Measurements from ENCODE around the gene LDHAL6B. TPM values are rescaled to one million over a fixed set of nuclear protein-coding genes. Genes with fewer than 3 reads are reported as not detected.

LDHAL6B gene
- total RNA-seq, 4 donors from 2014 or later: not detected

- TF ChIP-seq CTCF (IDR thresholded peaks at IDR 0.05; ENCODE audit: low read depth): no peak
Measured at GRCh38 chr15:59221511-59222505, 15.2 kb downstream of the LDHAL6B start.

DNA sequence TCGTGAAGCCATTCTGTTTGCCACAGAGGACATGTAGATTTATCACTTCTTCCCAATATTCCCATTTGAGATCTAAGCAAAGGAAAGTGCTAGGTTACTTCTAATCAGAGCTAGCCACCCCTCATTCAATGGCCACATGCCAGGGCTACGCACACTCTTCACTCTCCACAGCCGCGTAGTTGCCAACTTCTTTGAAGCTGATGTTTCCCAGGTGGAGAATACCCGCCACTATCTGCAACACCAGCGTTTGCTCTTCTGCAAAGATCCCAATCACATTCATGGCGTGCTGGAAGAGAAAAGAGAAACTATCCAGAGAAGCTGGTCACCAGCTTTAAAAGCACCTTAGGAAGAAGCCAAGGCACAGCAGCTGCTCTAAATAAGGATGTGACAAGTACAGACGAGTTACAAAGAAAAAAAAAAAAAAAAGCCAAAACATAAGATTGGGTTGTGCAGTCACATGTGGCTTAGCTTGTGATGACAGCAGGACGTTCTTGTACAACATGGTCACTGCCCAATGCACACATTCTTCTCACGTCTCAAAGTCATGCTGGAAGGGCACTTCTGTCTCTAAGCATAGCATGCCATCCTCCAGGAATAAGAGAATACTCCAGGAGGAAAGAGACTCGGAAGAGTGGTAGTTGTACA is 16.4 kb downstream of the LDHAL6B start:
- TF ChIP-seq CTCF (IDR thresholded peaks at IDR 0.05; ENCODE audit: low read depth): no peak

DNA sequence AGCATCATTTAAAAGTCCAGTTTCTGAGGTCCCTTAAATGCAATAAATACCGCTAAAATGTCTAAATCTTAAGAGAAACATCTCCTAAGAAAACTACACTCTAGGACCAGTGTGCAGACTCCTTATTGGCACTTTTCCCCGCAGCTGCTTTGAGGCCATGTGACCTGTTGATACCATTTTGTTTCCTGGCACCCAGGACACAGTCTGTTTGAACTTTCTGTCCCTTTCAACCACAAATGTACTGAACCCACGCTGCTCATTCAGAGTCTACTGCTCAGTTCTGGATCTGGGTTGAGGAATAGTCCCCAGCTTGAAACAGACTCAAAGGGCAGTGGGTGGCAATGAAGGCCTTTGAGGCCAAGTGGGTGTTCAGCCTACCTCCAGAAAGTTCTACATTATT is 17.1 kb downstream of the LDHAL6B start:
- TF ChIP-seq CTCF (IDR thresholded peaks at IDR 0.05; ENCODE audit: low read depth): no peak

DNA sequence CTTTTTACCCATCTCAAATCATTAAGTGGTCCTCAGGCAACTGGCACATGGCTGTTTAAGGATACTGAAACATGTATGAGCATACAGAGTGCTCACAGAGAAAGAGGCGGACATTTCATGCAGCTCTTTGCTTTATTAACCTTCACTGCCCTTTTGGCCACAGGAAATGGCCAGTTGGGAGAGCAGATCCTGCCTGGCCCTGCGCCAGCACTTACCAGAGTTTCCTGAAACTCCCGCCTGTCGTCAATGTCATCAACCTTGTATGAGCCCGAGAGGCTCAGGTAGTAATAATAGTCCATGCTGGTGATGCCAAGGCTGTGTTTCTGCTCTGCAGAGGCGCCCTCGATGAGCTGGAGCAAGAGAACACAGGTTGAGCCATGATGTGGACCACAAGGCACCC is 17.8 kb downstream of the LDHAL6B start:
- TF ChIP-seq CTCF (IDR thresholded peaks at IDR 0.05; ENCODE audit: low read depth): no peak

DNA sequence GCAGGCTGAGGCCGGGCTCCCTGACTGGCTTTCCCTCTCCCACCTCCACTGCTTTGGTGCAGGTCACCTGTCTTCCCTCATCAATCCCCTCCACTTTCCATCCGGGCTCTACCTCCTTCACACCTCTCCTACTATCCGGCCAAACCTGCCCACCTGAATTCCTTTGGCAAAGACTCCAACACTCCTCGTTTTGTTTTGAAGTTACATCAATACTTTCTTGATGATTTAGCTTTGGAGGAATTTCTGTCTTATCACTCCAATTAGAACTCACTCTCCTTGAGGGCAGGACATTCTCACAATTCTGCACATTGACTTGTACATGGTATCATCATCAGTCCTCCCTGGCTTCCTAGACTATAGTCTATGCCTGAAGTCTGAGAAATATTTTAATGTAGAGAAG is 20.4 kb downstream of the LDHAL6B start:
- no peak for TF ChIP-seq CTCF (IDR thresholded peaks at IDR 0.05; ENCODE audit: low read depth)

- no peak for TF ChIP-seq CTCF (IDR thresholded peaks at IDR 0.05; ENCODE audit: low read depth)
Measured at GRCh38 chr15:59229015-59229414, 22.4 kb downstream of the LDHAL6B start.

GRCh38 chr15:59229453-59229852 is 22.8 kb downstream of the LDHAL6B start:
- TF ChIP-seq CTCF (IDR thresholded peaks at IDR 0.05; ENCODE audit: low read depth): no peak

Measured in subcutaneous adipose tissue (tissue), 4 donors.